Adrenal gland (tissue), 12 donors: ENCODE data around the gene DNAH6. TPM values are rescaled to one million over a fixed set of nuclear protein-coding genes. Genes with fewer than 3 reads are reported as not detected.

Experiments
- DNase-seq, 7 donors: peaks; one replicate each; pipeline ENCODE4 v3.0.0-alpha.2; 2019 to 2020
- H3K27ac ChIP-seq, 5 donors: fragments of 200-600 bp; sonication (generic) in 4 of 5; 1 replicate in 3 of 5; 2 replicates in 2 of 5; pipeline versions ENCODE4 v1.5.1 to v1.8.0; 2016 to 2020; ENCODE audit warnings: mild to moderate bottlenecking in 1 of 5
- H3K27me3 ChIP-seq: fragments of 200-600 bp; 2 replicates; pipeline ENCODE4 v1.8.0; 2021
- H3K36me3 ChIP-seq, 2 donors: fragments of 200-600 bp; replicated peaks in 1 of 2; 1 replicate in 1 of 2; 2 replicates in 1 of 2; pipeline versions ENCODE4 v1.5.1 to v1.8.0; 2018 to 2022
- H3K4me1 ChIP-seq, 2 donors: fragments of 200-600 bp; replicated peaks in 1 of 2; 1 replicate in 1 of 2; 2 replicates in 1 of 2; pipeline versions ENCODE4 v1.5.1 to v1.8.0; 2018 to 2021
- H3K4me3 ChIP-seq, 4 donors: fragments of 200-600 bp; sonication (generic) in 3 of 4; one replicate each; pipeline ENCODE4 v1.5.1; 2016 to 2018
- H3K9me3 ChIP-seq, 3 donors: fragments of 200-600 bp; sonication (generic) in 1 of 3; replicated peaks in 1 of 3; 1 replicate in 2 of 3; 2 replicates in 1 of 3; pipeline versions ENCODE4 v1.5.1 to v1.8.0; 2016 to 2021
- POLR2A ChIP-seq, 2 donors: fragments of 450-650 bp; IDR thresholded peaks; one replicate each; pipeline ENCODE4 v1.6.1; 2017; ENCODE audit warnings: antibody characterized with exemption in 2 of 2, mild to moderate bottlenecking in 2 of 2, moderate library complexity in 1 of 2
- WGBS, 4 donors: extraction: QIAGEN DNeasy Blood & Tissue Kit in 2 of 4; methylation state at CpG; one replicate each; pipeline versions ENCODE4 v1.1.5 to v1.1.7; 2013 to 2017; 5-methylcytosine and 5-hydroxymethylcytosine counted together
- intact Hi-C, 2 donors: fragments of 100-400 bp; cut with DNase I; formaldehyde crosslinking; loops; one replicate each; pipeline versions ENCODE4 v1.14.1 to v1.15.0; 2022 to 2023
- polyA plus RNA-seq, 3 donors: library from polyadenylated mRNA; stranded (reverse); fragments of 200-250 nt in 2 of 3; fragments of 350-450 nt in 1 of 3; fragmentation: Illumina TruSeq in 1 of 3; extraction: RNeasy Lipid Tissue Mini Kit (QIAGEN cat#74804) in 1 of 3; gene quantifications; one replicate each; pipeline ENCODE4 v1.2.3, GENCODE V29; 2013 to 2014
- total RNA-seq, 9 donors: library from RNA; depleted of rRNA in 4 of 9; stranded (reverse); fragments of >200 nt in 4 of 9; fragments of 120-200 nt in 1 of 9; fragmentation: NEBNext Ultra II Directional in 1 of 9; extraction: Animal tissue kit (Norgen Biotek cat#: 25700) in 1 of 9; gene quantifications; one replicate each; pipeline versions ENCODE4 v1.1.0 to v1.2.4, GENCODE V29; 2013 to 2023
- TF ChIP-seq, protein P1 (sequence below), 6 experiments: fragments of 450-650 bp in 4 of 6; fragments of 200-600 bp in 2 of 6; sonication (generic) in 1 of 6; IDR thresholded peaks; 1 replicate in 5 of 6; 2 replicates in 1 of 6; pipeline versions ENCODE4 v1.5.1 to v1.8.0; 2016 to 2021; ENCODE audit warnings: antibody characterized with exemption in 6 of 6, mild to moderate bottlenecking in 2 of 6, moderate library complexity in 1 of 6
- donor health status: healthy with polysubstance abuse.
- donor health status: Bipolar disorder and iron deficiency.
- donor health status: DM: yes; HTN: yes; CAD: no.
- donor health status: DM: no; HTN: no; CAD: no.
- donor health status: DM: no; HTN: no; CAD: no.
- donor health status: DM: yes; HTN: yes; CAD: no.

DNAH6 gene
- total and polyA plus RNA-seq, 12 donors: 0.06 to 0.74 (median 0.28) TPM

GRCh38 chr2:84494070-84494469 lies 22.2 kb upstream of the DNAH6 start:
- H3K4me3 ChIP-seq: no peak overlapping the region
- no peaks in the 10 kb centered on the region for H3K36me3 ChIP-seq
- no peak overlapping the region for H3K27ac ChIP-seq
- no peaks in the 10 kb centered on the region for H3K9me3 ChIP-seq
- TF ChIP-seq, protein P1, sequence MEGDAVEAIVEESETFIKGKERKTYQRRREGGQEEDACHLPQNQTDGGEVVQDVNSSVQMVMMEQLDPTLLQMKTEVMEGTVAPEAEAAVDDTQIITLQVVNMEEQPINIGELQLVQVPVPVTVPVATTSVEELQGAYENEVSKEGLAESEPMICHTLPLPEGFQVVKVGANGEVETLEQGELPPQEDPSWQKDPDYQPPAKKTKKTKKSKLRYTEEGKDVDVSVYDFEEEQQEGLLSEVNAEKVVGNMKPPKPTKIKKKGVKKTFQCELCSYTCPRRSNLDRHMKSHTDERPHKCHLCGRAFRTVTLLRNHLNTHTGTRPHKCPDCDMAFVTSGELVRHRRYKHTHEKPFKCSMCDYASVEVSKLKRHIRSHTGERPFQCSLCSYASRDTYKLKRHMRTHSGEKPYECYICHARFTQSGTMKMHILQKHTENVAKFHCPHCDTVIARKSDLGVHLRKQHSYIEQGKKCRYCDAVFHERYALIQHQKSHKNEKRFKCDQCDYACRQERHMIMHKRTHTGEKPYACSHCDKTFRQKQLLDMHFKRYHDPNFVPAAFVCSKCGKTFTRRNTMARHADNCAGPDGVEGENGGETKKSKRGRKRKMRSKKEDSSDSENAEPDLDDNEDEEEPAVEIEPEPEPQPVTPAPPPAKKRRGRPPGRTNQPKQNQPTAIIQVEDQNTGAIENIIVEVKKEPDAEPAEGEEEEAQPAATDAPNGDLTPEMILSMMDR (IDR thresholded peaks at IDR 0.05): no peak
- no peak for TF ChIP-seq POLR2A (IDR thresholded peaks at IDR 0.05)
- intact Hi-C loops: loop anchor here in 1 of 2 donors (10.0 kb wide), 2 partner anchors 141 to 791 kb away; no protein-coding TSS in a partner anchor
- WGBS, 4 donors: 55 to 74% (median 63%) methylated on average over 4 of the region's 4 CpGs
- no peaks in the 10 kb centered on the region for H3K4me1 ChIP-seq
- no peak for DNase-seq
- no peaks in the 10 kb centered on the region for H3K27me3 ChIP-seq

GRCh38 chr2:84495539-84496146 lies 20.7 kb upstream of the DNAH6 start:
- peak in 3 of 7 donors; percentile 11 to 33 (median 25) for DNase-seq
- intact Hi-C loops: loop anchor here in 1 of 2 donors (5.0 to 10.0 kb wide), 3 partner anchors 139 to 789 kb away; partner anchors contain the start of gene TRABD2A
- 12 to 20% (median 15%) methylated on average over 8 of the region's 8 CpGs for WGBS, 4 donors
- Histone ChIP-seq H3K36me3 (no peaks in the 10 kb centered on the region), H3K27me3 (no peaks in the 10 kb centered on the region), H3K27ac (no peak overlapping the region), H3K9me3 (no peaks in the 10 kb centered on the region), H3K4me1 (no peaks in the 10 kb centered on the region), H3K4me3 (no peak overlapping the region)
- TF ChIP-seq POLR2A (IDR thresholded peaks at IDR 0.05): no peak
- TF ChIP-seq, protein P1 (IDR thresholded peaks at IDR 0.05): peak; percentile 43 to 80 (median 70)

- TF ChIP-seq, protein P1 (IDR thresholded peaks at IDR 0.05): no peak
- H3K9me3 ChIP-seq: no peaks in the 10 kb centered on the region
- no peaks in the 10 kb centered on the region for H3K36me3 ChIP-seq
- no peaks in the 10 kb centered on the region for H3K4me1 ChIP-seq
- H3K27ac ChIP-seq: no peak overlapping the region
- H3K4me3 ChIP-seq: no peak overlapping the region
- no peaks in the 10 kb centered on the region for H3K27me3 ChIP-seq
- DNase-seq: no peak
- intact Hi-C loops: loop anchor here in 1 of 2 donors (5.0 to 10.0 kb wide), 3 partner anchors 138 to 788 kb away; partner anchors contain the start of gene TRABD2A
Observed at GRCh38 chr2:84496386-84496785, 19.9 kb upstream of the DNAH6 start.

DNA sequence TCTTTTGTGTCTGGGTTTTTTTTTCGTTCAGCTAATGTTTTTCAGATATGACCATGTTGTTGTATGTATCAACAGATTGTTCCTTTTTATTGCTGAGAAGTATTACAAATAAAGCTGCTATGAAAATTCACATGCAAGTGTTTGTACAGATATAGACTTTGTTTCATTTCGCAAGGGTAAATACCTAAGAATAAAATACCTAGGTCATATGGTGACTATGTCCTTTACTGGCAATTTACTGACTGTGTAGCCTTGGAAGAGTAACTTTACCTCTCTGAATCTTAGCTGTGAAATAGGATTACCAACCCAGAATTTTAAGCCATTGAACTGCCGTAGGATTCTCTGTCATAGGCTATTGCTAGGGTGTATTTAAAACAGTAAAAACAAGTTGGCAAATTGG lies 19.0 kb upstream of the DNAH6 start:
- WGBS, 4 donors: 82 to 89% (median 87%) methylated on average over 3 of the region's 3 CpGs
- H3K36me3 ChIP-seq: no peaks in the 10 kb centered on the region
- H3K27me3 ChIP-seq: no peaks in the 10 kb centered on the region
- no peaks in the 10 kb centered on the region for H3K9me3 ChIP-seq
- no peaks in the 10 kb centered on the region for H3K4me1 ChIP-seq
- no peak for TF ChIP-seq POLR2A (IDR thresholded peaks at IDR 0.05)
- TF ChIP-seq, protein P1 (IDR thresholded peaks at IDR 0.05): no peak
- no peak overlapping the region for H3K27ac ChIP-seq
- DNase-seq: no peak
- intact Hi-C loops: loop anchor here in 1 of 2 donors (5.0 to 10.0 kb wide), 3 partner anchors 138 to 788 kb away; partner anchors contain the start of gene TRABD2A
- H3K4me3 ChIP-seq: no peak overlapping the region
